GM23338 (cell line): ENCODE data around the gene SYNPR. TPM values are rescaled to one million over a fixed set of nuclear protein-coding genes. Genes with fewer than 3 reads are reported as not detected.

Experiments used
- ATAC-seq: fragments of 200-7000 bp; cut with Tn5 transposase; 3 replicates; pipeline ENCODE4 v1.9.1; 2020
- DNase-seq: peaks from one replicate; pipeline ENCODE4 v3.0.0-alpha.2; 2015; ENCODE audit warnings: low spot score
- H2AFZ ChIP-seq: fragments of 200-600 bp; sonication (generic); 2 replicates; pipeline ENCODE4 v1.8.0; 2016; ENCODE audit warnings: antibody characterized with exemption, mild to moderate bottlenecking, moderate library complexity
- H3F3A ChIP-seq: fragments of 200-600 bp; sonication (generic); replicated peaks from 2 replicates; pipeline ENCODE4 v1.8.0; 2017; ENCODE audit warnings: antibody characterized with exemption, mixed run types, low read depth
- H3K27ac ChIP-seq: fragments of 200-600 bp; sonication (generic); 2 replicates; pipeline ENCODE4 v1.6.1; 2016; ENCODE audit warnings: low read depth
- H3K27me3 ChIP-seq: fragments of 200-600 bp; sonication (generic); 2 replicates; pipeline ENCODE4 v1.8.0; 2016; ENCODE audit warnings: mild to moderate bottlenecking, mixed run types, moderate library complexity; ENCODE audit not compliant: insufficient read depth
- H3K36me3 ChIP-seq: fragments of 200-600 bp; sonication (generic); 2 replicates; pipeline ENCODE4 v1.8.0; 2016; ENCODE audit warnings: mild to moderate bottlenecking; ENCODE audit not compliant: insufficient read depth
- H3K4me1 ChIP-seq: fragments of 200-600 bp; sonication (generic); 2 replicates; pipeline ENCODE4 v1.8.0; 2016; ENCODE audit warnings: mild to moderate bottlenecking, moderate library complexity; ENCODE audit not compliant: insufficient read depth
- H3K4me2 ChIP-seq: fragments of 200-600 bp; sonication (generic); 2 replicates; pipeline ENCODE4 v1.7.1; 2017; ENCODE audit warnings: mixed run types
- H3K4me3 ChIP-seq: fragments of 200-600 bp; sonication (generic); 2 replicates; pipeline ENCODE4 v1.6.1; 2016; ENCODE audit warnings: mixed run types
- H3K79me2 ChIP-seq: fragments of 200-600 bp; sonication (generic); replicated peaks from 2 replicates; pipeline ENCODE4 v1.8.0; 2017; ENCODE audit warnings: mild to moderate bottlenecking; ENCODE audit not compliant: insufficient read depth
- H3K9me2 ChIP-seq: fragments of 200-600 bp; sonication (generic); 2 replicates; pipeline ENCODE4 v1.8.0; 2017; ENCODE audit not compliant: insufficient read depth
- H4K20me1 ChIP-seq: fragments of 200-600 bp; sonication (generic); replicated peaks from 2 replicates; pipeline ENCODE4 v1.8.0; 2017; ENCODE audit warnings: mild to moderate bottlenecking; ENCODE audit not compliant: insufficient read depth
- H3K27ac Mint-ChIP-seq: 2 replicates; pipeline ENCODE4 v1.8.0; 2020; ENCODE audit warnings: inconsistent platforms, mild to moderate bottlenecking, moderate library complexity, mixed read lengths
- H3K27me3 Mint-ChIP-seq: 3 replicates; pipeline ENCODE4 v1.8.0; 2022; ENCODE audit warnings: low read depth, mild to moderate bottlenecking, moderate library complexity, mixed read lengths, inconsistent platforms; ENCODE audit not compliant: insufficient read depth, poor library complexity
- H3K36me3 Mint-ChIP-seq: 3 replicates; pipeline ENCODE4 v1.8.0; 2021; ENCODE audit warnings: low read depth, mild to moderate bottlenecking, inconsistent platforms, moderate library complexity, mixed read lengths
- H3K4me1 Mint-ChIP-seq: 3 replicates; pipeline ENCODE4 v1.8.0; 2020; ENCODE audit warnings: mild to moderate bottlenecking, inconsistent platforms, mixed read lengths
- H3K4me3 Mint-ChIP-seq: 3 replicates; pipeline ENCODE4 v1.8.0; 2021; ENCODE audit warnings: moderate library complexity, mild to moderate bottlenecking, inconsistent platforms, mixed read lengths
- H3K9me3 Mint-ChIP-seq: 3 replicates; pipeline ENCODE4 v1.8.0; 2020; ENCODE audit warnings: moderate library complexity, mild to moderate bottlenecking, inconsistent platforms, mixed read lengths
- CREB1 ChIP-seq: fragments of 250-450 bp; sonication (Bioruptor Pico); IDR thresholded peaks from 2 replicates; pipeline ENCODE4 v1.5.0; 2020; ENCODE audit warnings: low read depth, mild to moderate bottlenecking, moderate library complexity
- EZH2phosphoT487 ChIP-seq: fragments of 200-600 bp; sonication (generic); IDR thresholded peaks from one replicate; pipeline ENCODE4 v1.8.1; 2018; ENCODE audit warnings: antibody characterized with exemption; ENCODE audit not compliant: unreplicated experiment
- ZNF331 ChIP-seq: fragments of 250-450 bp; sonication (Bioruptor Pico); IDR thresholded peaks from 2 replicates; pipeline ENCODE4 v1.5.0; 2020; ENCODE audit warnings: low read depth, mild to moderate bottlenecking, moderate library complexity
- ZNF462 ChIP-seq: fragments of 250-450 bp; sonication (Bioruptor Pico); IDR thresholded peaks from 2 replicates; pipeline ENCODE4 v1.5.0; 2020; ENCODE audit warnings: mild to moderate bottlenecking, moderate library complexity
- polyA plus RNA-seq: library from polyadenylated mRNA; unstranded; fragments of >200 nt; fragmentation: Nextera tagmentation; extraction: Ambion mirVana; gene quantifications from 2 replicates; pipeline ENCODE4 v1.2.1, GENCODE V29; 2016
- total RNA-seq: library from RNA; depleted of rRNA; stranded (reverse); fragments of >200 nt; shearing (Covaris generic); gene quantifications from 2 replicates; pipeline ENCODE4 v1.2.3, GENCODE V29; 2014
- TF ChIP-seq, protein P1 (sequence below), 2 experiments: fragments of 200-600 bp in 1 of 2; sonication (generic) in 1 of 2; conservative IDR thresholded peaks; 2 replicates each; pipeline versions ENCODE4 v1.5.1 to v1.6.1; 2016 to 2017; ENCODE audit warnings: antibody characterized with exemption in 2 of 2, low read depth in 2 of 2, mild to moderate bottlenecking in 2 of 2, moderate library complexity in 1 of 2

The SYNPR gene
- total and polyA plus RNA-seq, 2 experiments from 2014 or later, result 0.38 to 0.55 TPM

DNA sequence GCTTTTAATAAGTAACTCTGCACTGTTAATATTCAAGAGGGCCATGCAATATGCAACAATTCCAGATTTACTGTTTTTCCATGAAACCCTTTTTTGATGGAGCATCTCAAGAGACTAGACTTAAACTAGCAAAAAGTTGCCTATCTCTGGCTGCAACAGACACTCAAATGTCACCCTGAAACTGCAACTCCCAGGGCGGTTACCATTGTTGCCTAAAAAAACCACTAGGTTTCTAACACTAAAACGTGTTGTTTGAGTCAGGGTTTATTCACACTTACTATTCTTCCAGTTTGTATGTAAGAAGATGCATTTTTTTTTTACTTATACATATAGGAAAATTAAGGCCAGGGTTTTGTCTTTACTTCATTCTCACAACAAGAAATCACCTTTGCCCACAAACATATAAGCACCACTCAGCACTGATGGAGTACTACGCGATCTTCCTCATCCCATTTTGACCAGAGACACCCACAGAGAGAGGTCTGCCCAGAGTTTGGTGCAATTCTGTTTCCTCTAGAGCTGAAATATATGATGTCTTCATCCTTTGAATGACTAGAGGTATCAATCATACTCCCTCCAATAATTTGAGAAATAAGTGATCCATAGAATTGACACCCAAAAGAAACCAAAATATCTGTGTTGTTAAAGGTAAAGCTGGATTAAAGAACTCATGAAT is 250.4 kb downstream of the SYNPR start:
- no peaks in the 10 kb centered on the region for H3K27me3 Mint-ChIP-seq

More for the DNA sequence above, 250.4 kb downstream of the SYNPR start:
- Histone ChIP-seq H4K20me1 (no peaks in the 10 kb centered on the region), H3K4me1 (peaks cover 23% of the 10 kb centered on the region), H3K27me3 (no peaks in the 10 kb centered on the region), H3K79me2 (no peaks in the 10 kb centered on the region), H2AFZ (no peak overlapping the region), H3K4me3 (no peak overlapping the region), H3F3A (no peaks in the 10 kb centered on the region), H3K27ac (no peak overlapping the region), H3K4me2 (no peak overlapping the region), H3K9me2 (no peaks in the 10 kb centered on the region), H3K36me3 (no peaks in the 10 kb centered on the region)
- no peak for TF ChIP-seq ZNF462 (CRISPR knock-in tag)
- no peak for TF ChIP-seq ZNF331 (CRISPR knock-in tag)
- TF ChIP-seq CREB1, result no peak
- no peak for TF ChIP-seq EZH2phosphoT487
- TF ChIP-seq, protein P1, sequence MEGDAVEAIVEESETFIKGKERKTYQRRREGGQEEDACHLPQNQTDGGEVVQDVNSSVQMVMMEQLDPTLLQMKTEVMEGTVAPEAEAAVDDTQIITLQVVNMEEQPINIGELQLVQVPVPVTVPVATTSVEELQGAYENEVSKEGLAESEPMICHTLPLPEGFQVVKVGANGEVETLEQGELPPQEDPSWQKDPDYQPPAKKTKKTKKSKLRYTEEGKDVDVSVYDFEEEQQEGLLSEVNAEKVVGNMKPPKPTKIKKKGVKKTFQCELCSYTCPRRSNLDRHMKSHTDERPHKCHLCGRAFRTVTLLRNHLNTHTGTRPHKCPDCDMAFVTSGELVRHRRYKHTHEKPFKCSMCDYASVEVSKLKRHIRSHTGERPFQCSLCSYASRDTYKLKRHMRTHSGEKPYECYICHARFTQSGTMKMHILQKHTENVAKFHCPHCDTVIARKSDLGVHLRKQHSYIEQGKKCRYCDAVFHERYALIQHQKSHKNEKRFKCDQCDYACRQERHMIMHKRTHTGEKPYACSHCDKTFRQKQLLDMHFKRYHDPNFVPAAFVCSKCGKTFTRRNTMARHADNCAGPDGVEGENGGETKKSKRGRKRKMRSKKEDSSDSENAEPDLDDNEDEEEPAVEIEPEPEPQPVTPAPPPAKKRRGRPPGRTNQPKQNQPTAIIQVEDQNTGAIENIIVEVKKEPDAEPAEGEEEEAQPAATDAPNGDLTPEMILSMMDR (conservative IDR thresholded peaks at IDR 0.05; ENCODE audit: low read depth in 2 of 2), result no peak
- Mint-ChIP-seq H3K4me3 (no peak overlapping the region), H3K4me1 (peaks cover 21% of the 10 kb centered on the region), H3K36me3 (no peaks in the 10 kb centered on the region), H3K27ac (no peak overlapping the region), H3K9me3 (no peaks in the 10 kb centered on the region)
- ATAC-seq, result no peak
- no peak for DNase-seq
